T-cell (primary cell): ENCODE results near the gene METTL16. TPM values are rescaled to one million over a fixed set of nuclear protein-coding genes. Genes with fewer than 3 reads are reported as not detected.
"Not testable (repeated sequence)": the region's sequence is repeated elsewhere in the genome, so short reads cannot be mapped to it uniquely, and the experiment has no call there.

Experiments used
- ATAC-seq, 4 experiments: fragments of 200-7000 bp in 3 of 4; fragments of 150-1000 bp in 1 of 4; cut with Tn5 transposase; replicated peaks in 1 of 4; 1 replicate in 3 of 4; 2 replicates in 1 of 4; pipeline ENCODE4 v1.10.0; 2021; ENCODE audit warnings: moderate library complexity in 3 of 4, mild to moderate bottlenecking in 2 of 4, moderate number of reproducible peaks in 1 of 4
- CTCF ChIA-PET, 2 donors: fragments of 300-600 bp; sonication (Branson Sonifier 250); formaldehyde crosslinking; loops; one replicate each; lab custom pipeline; 2022; ENCODE audit warnings: antibody characterized with exemption in 2 of 2; lab: Charles Lee
- POLR2A ChIA-PET, 2 donors: fragments of 300-600 bp; sonication (Branson Sonifier 250); formaldehyde crosslinking; loops; one replicate each; lab custom pipeline; 2022; ENCODE audit warnings: antibody characterized with exemption in 2 of 2; lab: Charles Lee
- DNase-seq, 35 experiments: peaks; one replicate each; pipeline versions ENCODE4 v3.0.0 to v3.0.0-alpha.2; 2013 to 2023
- H3K27ac ChIP-seq: one replicate; pipeline ENCODE4 v1.5.1; 2013; ENCODE audit warnings: low read length
- H3K27me3 ChIP-seq, 2 experiments: replicated peaks in 1 of 2; 1 replicate in 1 of 2; 2 replicates in 1 of 2; pipeline versions ENCODE4 v1.6.1 to v1.7.0; 2013; ENCODE audit warnings: low read length in 1 of 2, mixed read lengths in 1 of 2; ENCODE audit not compliant: control insufficient read depth in 2 of 2, insufficient read depth in 2 of 2; ENCODE audit errors: extremely low read depth in 1 of 2
- H3K36me3 ChIP-seq, 2 donors: 1 replicate in 1 of 2; 2 replicates in 1 of 2; pipeline versions ENCODE4 v1.6.1 to v1.7.0; 2013; ENCODE audit warnings: low read length in 1 of 2; ENCODE audit not compliant: control insufficient read depth in 2 of 2, insufficient read depth in 1 of 2; ENCODE audit errors: extremely low read depth in 1 of 2
- H3K4me1 ChIP-seq, 2 experiments: 1 replicate in 1 of 2; 2 replicates in 1 of 2; pipeline versions ENCODE4 v1.6.1 to v1.7.0; 2013; ENCODE audit warnings: low read length in 2 of 2, mixed read lengths in 1 of 2; ENCODE audit not compliant: insufficient read depth in 2 of 2, control insufficient read depth in 1 of 2; ENCODE audit errors: extremely low read depth in 1 of 2
- H3K4me3 ChIP-seq, 2 donors: 1 replicate in 1 of 2; 2 replicates in 1 of 2; pipeline versions ENCODE4 v1.5.1 to v1.7.0; 2013; ENCODE audit warnings: mild to moderate bottlenecking in 2 of 2, low read length in 1 of 2, moderate library complexity in 1 of 2; ENCODE audit not compliant: control insufficient read depth in 1 of 2; ENCODE audit errors: extremely low read depth in 1 of 2
- H3K9me3 ChIP-seq: 2 replicates; pipeline ENCODE4 v1.7.0; 2013
- H3K27ac Mint-ChIP-seq, 2 donors: one replicate each; pipeline ENCODE4 v1.8.0; 2020 to 2021; ENCODE audit warnings: mild to moderate bottlenecking in 2 of 2, mixed read lengths in 2 of 2
- H3K27me3 Mint-ChIP-seq, 2 donors: one replicate each; pipeline ENCODE4 v1.8.0; 2021 to 2022; ENCODE audit warnings: mixed read lengths in 2 of 2
- H3K36me3 Mint-ChIP-seq: one replicate; pipeline ENCODE4 v1.8.0; 2021; ENCODE audit warnings: mixed read lengths
- H3K4me1 Mint-ChIP-seq, 3 donors: one replicate each; pipeline ENCODE4 v1.8.0; 2020 to 2022; ENCODE audit warnings: mixed read lengths in 3 of 3, mild to moderate bottlenecking in 1 of 3
- H3K4me3 Mint-ChIP-seq, 3 donors: one replicate each; pipeline ENCODE4 v1.8.0; 2020 to 2022; ENCODE audit warnings: mild to moderate bottlenecking in 3 of 3, mixed read lengths in 3 of 3, moderate library complexity in 3 of 3
- H3K9me3 Mint-ChIP-seq, 3 donors: one replicate each; pipeline ENCODE4 v1.8.0; 2020 to 2022; ENCODE audit warnings: mixed read lengths in 3 of 3
- WGBS: methylation state at CpG from one replicate; pipeline ENCODE4 v1.1.5; 2013; ENCODE audit warnings: missing lambda C conversion rate; ENCODE audit not compliant: insufficient coverage; 5-methylcytosine and 5-hydroxymethylcytosine counted together
- total RNA-seq, 35 experiments: library from RNA in 6 of 35; stranded (reverse) in 6 of 35; fragments of 120-200 nt in 1 of 35; gene quantifications; one replicate each; pipeline versions ENCODE4 v1.2.1 to v1.2.4 and lab custom pipeline; 2013 to 2026

The METTL16 gene
- total RNA-seq, 5 donors from 2014 or later (not counting 1 experiment from before 2014, with no cell fraction given), result 43.0 to 51.1 (median 43.2) TPM

DNA sequence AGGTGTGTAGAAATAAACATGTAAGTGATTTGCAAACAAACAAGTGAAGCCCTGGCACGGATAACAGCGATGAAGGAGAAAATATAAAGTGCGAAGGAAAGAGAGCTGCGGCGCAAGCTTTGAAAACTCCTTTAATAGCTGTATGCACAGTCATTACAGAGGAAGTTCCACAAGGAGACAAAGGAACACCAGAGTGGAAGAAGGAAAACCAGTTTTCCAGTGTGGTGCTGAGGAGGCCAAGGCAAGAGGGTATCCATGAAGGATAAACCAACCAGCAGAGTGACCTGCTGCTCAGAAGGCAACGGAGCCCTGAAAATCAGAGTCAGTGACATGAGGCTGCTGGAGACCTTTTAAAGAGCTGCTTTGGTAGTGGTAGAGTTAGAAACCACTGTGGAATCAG is 24.4 kb downstream of the METTL16 start:
- no peak for DNase-seq
- no peak for ATAC-seq
- 100% methylated on average over 1 of the region's 6 CpGs for WGBS
- H3K27ac ChIP-seq, result no peak overlapping the region
- no peak overlapping the region for H3K4me3 ChIP-seq
- H3K36me3 ChIP-seq, result peaks cover 0 to 8% of the 10 kb centered on the region in 2 donors
- peaks cover 6 to 8% of the 10 kb centered on the region in 2 experiments for H3K4me1 ChIP-seq
- H3K27me3 ChIP-seq, result no peaks in the 10 kb centered on the region
- ChIA-PET CTCF (no interaction called here), POLR2A (no interaction called here)
- H3K27ac Mint-ChIP-seq, result no peak overlapping the region
- H3K9me3 ChIP-seq, result no peaks in the 10 kb centered on the region
- H3K36me3 Mint-ChIP-seq, result peaks cover 21% of the 10 kb centered on the region
- H3K4me1 Mint-ChIP-seq, result peaks cover 46 to 62% (median 55%) of the 10 kb centered on the region in 3 donors
- H3K9me3 Mint-ChIP-seq, result no peaks in the 10 kb centered on the region
- no peak overlapping the region for H3K4me3 Mint-ChIP-seq
- no peaks in the 10 kb centered on the region for H3K27me3 Mint-ChIP-seq

DNA sequence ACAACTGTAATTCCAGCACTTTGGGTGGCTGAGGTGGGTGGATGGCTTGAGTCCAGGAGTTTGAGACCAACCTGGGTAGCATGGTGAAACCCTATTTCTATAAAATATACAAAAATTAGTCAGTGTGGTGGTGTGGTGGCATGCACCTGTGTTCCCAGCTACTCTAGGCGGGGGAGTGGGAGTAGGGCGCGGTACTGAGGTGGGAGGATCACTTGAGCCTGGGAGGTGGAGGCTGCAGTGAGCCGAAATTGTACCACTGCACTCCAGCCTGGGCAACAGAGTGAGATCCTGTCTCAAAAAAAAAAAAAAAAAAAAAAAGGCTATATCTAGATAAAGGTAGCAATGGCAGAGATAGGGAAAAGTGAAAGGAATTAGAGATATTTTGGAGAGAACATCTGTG is 25.0 kb downstream of the METTL16 start:
- peaks cover 52 to 65% (median 60%) of the 10 kb centered on the region in 3 donors for H3K4me1 Mint-ChIP-seq
- H3K9me3 ChIP-seq, H3K27me3 ChIP-seq, H3K4me1 ChIP-seq, H3K27me3 Mint-ChIP-seq, H3K4me3 Mint-ChIP-seq, H3K36me3 ChIP-seq, H3K27ac Mint-ChIP-seq, DNase-seq, POLR2A ChIA-PET, H3K4me3 ChIP-seq, CTCF ChIA-PET, H3K27ac ChIP-seq, H3K9me3 Mint-ChIP-seq, ATAC-seq: not testable (repeated sequence)
- 100% methylated on average over 3 of the region's 4 CpGs for whole genome bisulfite sequencing
- H3K36me3 Mint-ChIP-seq, result peaks cover 18% of the 10 kb centered on the region

DNA sequence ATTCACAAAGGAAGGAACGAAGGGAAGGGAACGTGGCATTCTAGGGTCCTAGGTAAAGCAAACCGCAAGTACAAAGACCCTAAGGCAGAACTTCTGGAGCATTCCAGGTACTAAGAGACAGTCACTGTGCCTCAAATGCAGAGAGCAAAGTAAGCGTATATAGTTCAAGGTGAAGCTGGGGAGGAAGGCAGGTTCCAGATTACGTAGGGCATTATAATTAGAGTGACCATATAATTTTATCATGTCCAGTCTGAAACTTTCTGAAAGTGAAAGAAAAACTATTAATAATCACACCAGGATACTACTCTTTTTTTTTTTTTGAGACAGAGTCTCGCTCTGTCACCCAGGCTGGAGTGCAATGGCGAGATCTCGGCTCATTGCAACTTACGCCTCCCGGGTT is 25.7 kb downstream of the METTL16 start:
- CTCF ChIA-PET, result no interaction called here
- 96% methylated on average over 8 of the region's 10 CpGs for WGBS
- peaks cover 0 to 2% of the 10 kb centered on the region in 2 donors for H3K36me3 ChIP-seq
- H3K4me1 ChIP-seq, result peaks cover 6% of the 10 kb centered on the region in 2 experiments
- no peaks in the 10 kb centered on the region for H3K27me3 ChIP-seq
- no peak overlapping the region for H3K4me3 ChIP-seq
- Mint-ChIP-seq H3K27ac (no peak overlapping the region), H3K4me1 (peaks cover 56 to 68% (median 63%) of the 10 kb centered on the region in 3 donors), H3K36me3 (peaks cover 16% of the 10 kb centered on the region), H3K9me3 (no peaks in the 10 kb centered on the region), H3K4me3 (no peak overlapping the region), H3K27me3 (no peaks in the 10 kb centered on the region)
- no peak for ATAC-seq
- no peak overlapping the region for H3K27ac ChIP-seq
- POLR2A ChIA-PET, result no interaction called here
- no peaks in the 10 kb centered on the region for H3K9me3 ChIP-seq
- no peak for DNase-seq

DNA sequence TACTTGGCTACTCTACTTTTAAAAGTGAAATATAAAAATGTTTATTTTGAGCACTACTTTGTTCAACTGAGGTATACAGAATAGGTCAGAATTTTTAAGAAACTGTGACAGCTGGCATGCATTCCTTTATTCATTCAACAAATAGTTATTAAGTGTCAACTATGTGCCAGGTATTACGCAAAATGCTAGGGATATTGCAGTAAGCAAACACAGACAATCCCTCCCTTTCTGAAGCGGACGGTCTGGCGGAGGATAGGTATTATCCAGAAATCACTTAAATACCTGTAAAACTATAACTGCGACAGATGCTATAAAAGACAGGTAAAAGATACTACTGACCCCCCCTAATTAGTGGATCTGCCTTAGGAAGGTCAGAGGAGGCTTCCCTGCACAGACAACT is 26.1 kb downstream of the METTL16 start:
- Mint-ChIP-seq H3K27me3 (no peaks in the 10 kb centered on the region), H3K27ac (no peak overlapping the region), H3K36me3 (peaks cover 14% of the 10 kb centered on the region), H3K4me3 (no peak overlapping the region), H3K4me1 (peaks cover 57 to 65% (median 60%) of the 10 kb centered on the region in 3 donors), H3K9me3 (no peaks in the 10 kb centered on the region)
- Histone ChIP-seq H3K36me3 (peaks cover 0 to 2% of the 10 kb centered on the region in 2 donors), H3K27ac (no peak overlapping the region), H3K4me1 (peaks cover 6% of the 10 kb centered on the region in 2 experiments), H3K27me3 (no peaks in the 10 kb centered on the region), H3K9me3 (no peaks in the 10 kb centered on the region), H3K4me3 (no peak overlapping the region)
- no CpG with 5 or more reads among the region's 5 CpGs for WGBS
- POLR2A ChIA-PET, result no interaction called here
- DNase-seq (no peak), ATAC-seq (no peak)
- CTCF ChIA-PET, result no interaction called here

DNA sequence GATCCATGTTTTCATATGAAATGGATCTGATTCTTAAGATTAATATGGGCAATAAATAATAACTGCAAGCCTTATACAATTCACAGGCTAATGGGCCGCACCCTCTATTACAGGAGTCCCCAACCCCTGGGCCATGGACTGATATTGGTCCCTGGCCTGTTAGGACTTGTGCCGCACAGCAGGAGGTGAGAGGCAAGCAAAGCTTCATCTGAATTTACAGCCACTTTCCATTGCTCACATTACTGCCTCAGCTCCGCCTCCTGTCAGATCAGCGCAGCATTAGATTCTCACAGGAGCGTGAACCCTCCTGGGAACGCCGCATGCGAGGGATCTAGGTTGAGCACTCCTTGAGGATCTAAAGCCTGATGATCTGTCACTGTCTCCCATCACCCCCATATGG is 26.8 kb downstream of the METTL16 start:
- Mint-ChIP-seq H3K9me3 (no peaks in the 10 kb centered on the region), H3K27ac (no peak overlapping the region)

DNA sequence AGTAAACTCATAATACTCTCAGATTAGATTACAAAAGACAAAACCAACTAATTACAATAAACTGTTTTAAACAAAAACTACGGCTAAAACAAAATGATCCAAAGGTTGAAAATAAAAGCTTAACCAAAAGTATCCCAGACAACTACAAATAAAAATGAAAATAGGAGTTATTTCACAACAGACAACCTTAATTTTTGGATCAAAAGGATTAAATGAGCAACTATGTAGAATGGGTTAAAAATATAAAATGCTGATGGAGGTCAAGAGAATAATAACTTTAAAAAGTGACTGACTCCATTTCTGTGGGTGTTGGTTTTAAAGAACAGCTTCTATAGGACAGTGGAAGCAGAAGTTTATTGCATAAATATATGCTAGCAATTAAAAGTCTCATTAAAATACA is 28.6 kb downstream of the METTL16 start:
- H3K27ac Mint-ChIP-seq, result peak overlapping the region; percentile 66 to 84
- no peaks in the 10 kb centered on the region for H3K9me3 ChIP-seq
- WGBS, result no CpG with 5 or more reads among the region's 1 CpG
- peak overlapping the region; percentile 65 for H3K27ac ChIP-seq
- ATAC-seq, result no peak
- H3K4me3 Mint-ChIP-seq, result peak overlapping the region in 2 of 3 donors; percentile 34 to 77
- peaks cover 51 to 62% (median 54%) of the 10 kb centered on the region in 3 donors for H3K4me1 Mint-ChIP-seq
- no peaks in the 10 kb centered on the region for H3K9me3 Mint-ChIP-seq
- POLR2A ChIA-PET, result interaction anchor here in 1 of 2 donors (2.0 kb wide), 1 partner anchor 28 kb away, joined by 15 read pairs; the partner anchor contains the start of gene METTL16
- no peaks in the 10 kb centered on the region for H3K27me3 Mint-ChIP-seq
- CTCF ChIA-PET, result no interaction called here
- H3K27me3 ChIP-seq, result no peaks in the 10 kb centered on the region
- DNase-seq, result no peak
- H3K4me1 ChIP-seq, result peaks cover 6% of the 10 kb centered on the region in 2 experiments
- no peak overlapping the region for H3K4me3 ChIP-seq
- no peaks in the 10 kb centered on the region for H3K36me3 ChIP-seq
- H3K36me3 Mint-ChIP-seq, result peaks cover 12% of the 10 kb centered on the region

More for the DNA sequence above, 26.8 kb downstream of the METTL16 start:
- ChIA-PET POLR2A (no interaction called here), CTCF (interaction anchor here in 1 of 2 donors (0.6 kb wide), 1 partner anchor 33 kb away, joined by 3 read pairs; no protein-coding TSS in a partner anchor)
- H3K36me3 ChIP-seq, result peaks cover 0 to 2% of the 10 kb centered on the region in 2 donors
- H3K36me3 Mint-ChIP-seq, result peaks cover 14% of the 10 kb centered on the region
- no peak overlapping the region for H3K27ac ChIP-seq
- no peak overlapping the region for H3K4me3 Mint-ChIP-seq
- H3K4me1 ChIP-seq, result peaks cover 6% of the 10 kb centered on the region in 2 experiments
- 98% methylated on average over 8 of the region's 8 CpGs for WGBS
- peaks cover 59 to 65% (median 61%) of the 10 kb centered on the region in 3 donors for H3K4me1 Mint-ChIP-seq
- ATAC-seq (no peak), DNase-seq (no peak)
- no peak overlapping the region for H3K4me3 ChIP-seq
- no peaks in the 10 kb centered on the region for H3K9me3 ChIP-seq
- H3K27me3 Mint-ChIP-seq, result no peaks in the 10 kb centered on the region
- H3K27me3 ChIP-seq, result no peaks in the 10 kb centered on the region
